HepG2 (cell line): ENCODE data around the gene SLC50A1. TPM values are rescaled to one million over a fixed set of nuclear protein-coding genes. Genes with fewer than 3 reads are reported as not detected.

ENCODE experiments used
- ADNP ChIP-seq: sonication (generic); formaldehyde crosslinking; IDR thresholded peaks from 2 replicates; pipeline ENCODE4 v1.4.0; 2020; ENCODE audit warnings: missing genetic modification reagents
- CHD4 ChIP-seq: fragments of 200-600 bp; sonication (generic); IDR thresholded peaks from 2 replicates; pipeline ENCODE4 v1.7.0; 2017; ENCODE audit warnings: mild to moderate bottlenecking, low read length, borderline replicate concordance
- FOSL2 ChIP-seq: sonication (generic); formaldehyde crosslinking; IDR thresholded peaks from 2 replicates; pipeline ENCODE4 v1.4.0; 2020; ENCODE audit warnings: missing genetic modification reagents
- FOXK1 ChIP-seq: sonication (generic); formaldehyde crosslinking; IDR thresholded peaks from 2 replicates; pipeline ENCODE4 v1.4.0; 2020; ENCODE audit warnings: low read depth, missing genetic modification reagents, borderline replicate concordance
- GPN1 ChIP-seq: sonication (generic); formaldehyde crosslinking; IDR thresholded peaks from 2 replicates; pipeline ENCODE4 v1.5.1; 2020; ENCODE audit warnings: missing genetic modification reagents, borderline replicate concordance
- HNF1B ChIP-seq: sonication (generic); formaldehyde crosslinking; IDR thresholded peaks from 2 replicates; pipeline ENCODE4 v1.5.1; 2020; ENCODE audit warnings: mild to moderate bottlenecking, moderate library complexity, missing genetic modification reagents
- HNRNPK ChIP-seq: fragments of 200-400 bp; formaldehyde crosslinking; IDR thresholded peaks from 2 replicates; pipeline ENCODE4 v1.6.1; 2018; ENCODE audit warnings: low read length, low read depth, moderate library complexity, mild to moderate bottlenecking; ENCODE audit not compliant: poor library complexity, severe bottlenecking
- KAT7 ChIP-seq: IDR thresholded peaks from 2 replicates; pipeline ENCODE4 v1.6.1; 2018; ENCODE audit warnings: borderline replicate concordance, missing compliant biosample characterization
- MED1 ChIP-seq: sonication (generic); formaldehyde crosslinking; IDR thresholded peaks from 2 replicates; pipeline ENCODE4 v1.4.0; 2020; ENCODE audit warnings: missing genetic modification reagents
- MED8 ChIP-seq: sonication (generic); formaldehyde crosslinking; IDR thresholded peaks from 2 replicates; pipeline ENCODE4 v1.8.1; 2023; ENCODE audit warnings: mild to moderate bottlenecking, missing genetic modification reagents; ENCODE audit not compliant: insufficient replicate concordance
- REL ChIP-seq: sonication (generic); formaldehyde crosslinking; conservative IDR thresholded peaks from 2 replicates; pipeline ENCODE4 v1.8.0; 2022; ENCODE audit warnings: mild to moderate bottlenecking, missing genetic modification reagents, moderate library complexity
- TBP ChIP-seq: sonication (generic); formaldehyde crosslinking; IDR thresholded peaks from 2 replicates; pipeline ENCODE4 v1.5.0; 2020; ENCODE audit warnings: missing genetic modification reagents
- TEAD2 ChIP-seq: sonication (generic); formaldehyde crosslinking; IDR thresholded peaks from 2 replicates; pipeline ENCODE4 v1.9.0; 2021; ENCODE audit warnings: missing genetic modification reagents
- THAP11 ChIP-seq: IDR thresholded peaks from 2 replicates; pipeline ENCODE4 v1.6.1; 2016; ENCODE audit warnings: missing biosample characterization, missing genetic modification reagents
- ZBTB7A ChIP-seq: sonication (generic); formaldehyde crosslinking; IDR thresholded peaks from 2 replicates; pipeline ENCODE4 v1.8.0; 2022; ENCODE audit warnings: mild to moderate bottlenecking, missing genetic modification reagents
- ZFP36L2 ChIP-seq: sonication (generic); formaldehyde crosslinking; IDR thresholded peaks from 2 replicates; pipeline ENCODE4 v1.4.0; 2020; ENCODE audit warnings: missing genetic modification reagents
- ZNF503 ChIP-seq: sonication (generic); formaldehyde crosslinking; IDR thresholded peaks from 2 replicates; pipeline ENCODE4 v1.4.0; 2020; ENCODE audit warnings: missing genetic modification reagents
- ZNF839 ChIP-seq: sonication (generic); formaldehyde crosslinking; IDR thresholded peaks from 2 replicates; pipeline ENCODE4 v1.4.0; 2020; ENCODE audit warnings: missing genetic modification reagents, mild to moderate bottlenecking, borderline replicate concordance
- ZNF841 ChIP-seq: sonication (generic); formaldehyde crosslinking; IDR thresholded peaks from 2 replicates; pipeline ENCODE4 v1.8.1; 2023; ENCODE audit warnings: missing genetic modification reagents, borderline replicate concordance
- ZNF879 ChIP-seq: sonication (generic); formaldehyde crosslinking; IDR thresholded peaks from 2 replicates; pipeline ENCODE4 v1.8.1; 2023; ENCODE audit warnings: missing genetic modification reagents
- polyA plus RNA-seq, 8 experiments: library from polyadenylated mRNA; depleted of rRNA in 3 of 8; stranded (reverse) in 7 of 8; unstranded in 1 of 8; fragments of >200 nt; fragmentation: Illumina TruSeq in 4 of 8; extraction: Trizol in 4 of 8; gene quantifications; 2 replicates each; pipeline versions ENCODE4 v1.2.1 to v1.2.3, GENCODE V29; 2011 to 2016; ENCODE audit warnings: low read depth in 4 of 8, missing spikeins in 1 of 8, mixed read lengths in 1 of 8; ENCODE audit not compliant: insufficient read depth in 1 of 8
- total RNA-seq, 5 experiments: library from RNA; depleted of rRNA; stranded (reverse); fragments of >200 nt; fragmentation: Illumina TruSeq; extraction: Trizol; gene quantifications; 2 replicates each; pipeline ENCODE4 v1.2.3, GENCODE V29; 2016; ENCODE audit warnings: low read depth in 1 of 5
- TF ChIP-seq, protein P1 (sequence below): sonication (generic); formaldehyde crosslinking; IDR thresholded peaks from 2 replicates; pipeline ENCODE4 v1.4.0; 2020; ENCODE audit warnings: missing genetic modification reagents, borderline replicate concordance
- TF ChIP-seq, protein P2 (sequence below): sonication (generic); formaldehyde crosslinking; IDR thresholded peaks from 2 replicates; pipeline ENCODE4 v1.4.0; 2020; ENCODE audit warnings: missing genetic modification reagents, low read depth, mild to moderate bottlenecking, borderline replicate concordance
- TF ChIP-seq, protein P3 (sequence below): sonication (generic); formaldehyde crosslinking; IDR thresholded peaks from 2 replicates; pipeline ENCODE4 v1.8.0; 2022; ENCODE audit warnings: mild to moderate bottlenecking, missing genetic modification reagents; ENCODE audit not compliant: insufficient replicate concordance

SLC50A1 gene
- total and polyA plus RNA-seq, 2 of the 13 experiments (the other 11 are each of a cell fraction or from before 2014, with no cell fraction given), result 22.5 to 46.8 TPM

GRCh38 chr1:155139895-155140629 is 4.4 kb downstream of the SLC50A1 start, which contains the start of gene DPM3 (continued):
- TF ChIP-seq, protein P1, sequence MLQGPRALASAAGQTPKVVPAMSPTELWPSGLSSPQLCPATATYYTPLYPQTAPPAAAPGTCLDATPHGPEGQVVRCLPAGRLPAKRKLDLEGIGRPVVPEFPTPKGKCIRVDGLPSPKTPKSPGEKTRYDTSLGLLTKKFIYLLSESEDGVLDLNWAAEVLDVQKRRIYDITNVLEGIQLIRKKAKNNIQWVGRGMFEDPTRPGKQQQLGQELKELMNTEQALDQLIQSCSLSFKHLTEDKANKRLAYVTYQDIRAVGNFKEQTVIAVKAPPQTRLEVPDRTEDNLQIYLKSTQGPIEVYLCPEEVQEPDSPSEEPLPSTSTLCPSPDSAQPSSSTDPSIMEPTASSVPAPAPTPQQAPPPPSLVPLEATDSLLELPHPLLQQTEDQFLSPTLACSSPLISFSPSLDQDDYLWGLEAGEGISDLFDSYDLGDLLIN (CRISPR knock-in tag), result no peak
- TF ChIP-seq FOSL2 (CRISPR knock-in tag), result peak; percentile 12; the same call in 1 of the 2 replicates
- TF ChIP-seq ZBTB7A, result no peak
- TF ChIP-seq MED1, result peak; percentile 66
- TF ChIP-seq KAT7 (CRISPR knock-in tag), result 0 out of 2 replicates have a peak, but pooled peaks have one; percentile 40
- TF ChIP-seq GPN1 (CRISPR knock-in tag), result no peak; the same call in 1 of the 2 replicates
- TF ChIP-seq, protein P2, sequence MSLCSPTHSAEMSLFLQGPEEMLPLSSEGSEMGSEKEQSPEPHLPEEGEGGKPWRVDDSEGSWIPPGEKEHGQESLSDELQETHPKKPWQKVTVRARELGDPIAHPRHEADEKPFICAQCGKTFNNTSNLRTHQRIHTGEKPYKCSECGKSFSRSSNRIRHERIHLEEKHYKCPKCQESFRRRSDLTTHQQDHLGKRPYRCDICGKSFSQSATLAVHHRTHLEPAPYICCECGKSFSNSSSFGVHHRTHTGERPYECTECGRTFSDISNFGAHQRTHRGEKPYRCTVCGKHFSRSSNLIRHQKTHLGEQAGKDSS (CRISPR knock-in tag), result no peak
- TF ChIP-seq HNF1B (CRISPR knock-in tag), result peak; percentile 15; the same call in 1 of the 2 replicates
- TF ChIP-seq, protein P3, sequence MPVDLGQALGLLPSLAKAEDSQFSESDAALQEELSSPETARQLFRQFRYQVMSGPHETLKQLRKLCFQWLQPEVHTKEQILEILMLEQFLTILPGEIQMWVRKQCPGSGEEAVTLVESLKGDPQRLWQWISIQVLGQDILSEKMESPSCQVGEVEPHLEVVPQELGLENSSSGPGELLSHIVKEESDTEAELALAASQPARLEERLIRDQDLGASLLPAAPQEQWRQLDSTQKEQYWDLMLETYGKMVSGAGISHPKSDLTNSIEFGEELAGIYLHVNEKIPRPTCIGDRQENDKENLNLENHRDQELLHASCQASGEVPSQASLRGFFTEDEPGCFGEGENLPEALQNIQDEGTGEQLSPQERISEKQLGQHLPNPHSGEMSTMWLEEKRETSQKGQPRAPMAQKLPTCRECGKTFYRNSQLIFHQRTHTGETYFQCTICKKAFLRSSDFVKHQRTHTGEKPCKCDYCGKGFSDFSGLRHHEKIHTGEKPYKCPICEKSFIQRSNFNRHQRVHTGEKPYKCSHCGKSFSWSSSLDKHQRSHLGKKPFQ, result no peak
- 0 out of 2 replicates have a peak, but pooled peaks have one; percentile 73 for TF ChIP-seq ZNF879
- TF ChIP-seq ADNP, result no peak
- TF ChIP-seq FOXK1, result peak; percentile 76; the same call in 1 of the 2 replicates
- TF ChIP-seq TEAD2, result no peak
- peak; percentile 100 for TF ChIP-seq THAP11
- TF ChIP-seq ZNF839 (CRISPR knock-in tag), result peak; percentile 63
- TF ChIP-seq REL, result no peak
- no peak for TF ChIP-seq CHD4
- TF ChIP-seq ZNF503 (CRISPR knock-in tag), result no peak
- no peak for TF ChIP-seq ZNF841 (CRISPR knock-in tag)
- peak; percentile 95 for TF ChIP-seq HNRNPK
- no peak for TF ChIP-seq MED8 (CRISPR knock-in tag)
- no peak for TF ChIP-seq ZFP36L2
- TF ChIP-seq TBP (CRISPR knock-in tag), result no peak
